RCC 7860 (cell line): ENCODE data around the gene SNX20.

Experiments used
- DNase-seq: peaks from one replicate; pipeline ENCODE4 v3.0.0-alpha.2; 2015; ENCODE audit warnings: low spot score
- FAIRE-seq: peaks from 2 replicates; lab custom pipeline; 2012; peaks lifted over from hg19 to GRCh38; lab: Jason Lieb, UNC

SNX20 gene

DNA sequence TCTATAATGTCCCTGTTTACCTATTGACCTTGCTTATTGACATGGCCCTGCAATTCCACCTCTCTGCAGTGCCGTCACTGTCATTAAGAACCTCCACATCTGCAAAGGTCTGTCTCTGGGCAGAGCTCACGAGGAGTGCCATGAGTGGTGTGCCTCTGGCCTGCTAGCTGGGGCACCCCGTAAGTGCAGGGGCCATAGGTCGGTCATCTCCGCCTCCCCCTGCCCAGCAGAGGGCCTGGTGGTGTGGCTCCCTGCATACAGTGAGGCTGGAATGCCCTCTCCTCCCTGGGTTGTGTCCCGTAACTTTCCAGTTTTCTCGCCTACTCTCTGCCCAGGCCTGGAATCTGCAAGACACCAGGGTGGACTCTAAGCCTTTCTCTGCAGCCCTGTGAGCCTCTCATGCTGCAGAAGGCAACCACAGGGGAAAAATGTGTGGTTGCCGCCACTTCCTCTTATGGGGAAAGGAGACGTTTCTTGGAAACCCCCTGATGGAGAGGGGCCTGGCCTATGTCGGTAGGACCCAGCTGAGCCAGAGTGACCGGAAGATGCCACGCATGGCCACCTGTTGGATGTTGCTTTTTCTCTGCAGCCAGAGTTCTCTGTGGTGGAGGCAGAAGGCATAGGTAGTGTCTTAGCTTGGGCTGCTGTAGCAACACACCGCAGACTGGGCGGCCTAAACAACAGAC is 2.7 kb upstream of the SNX20 start:
- no peak for FAIRE-seq
- DNase-seq, result no peak

DNA sequence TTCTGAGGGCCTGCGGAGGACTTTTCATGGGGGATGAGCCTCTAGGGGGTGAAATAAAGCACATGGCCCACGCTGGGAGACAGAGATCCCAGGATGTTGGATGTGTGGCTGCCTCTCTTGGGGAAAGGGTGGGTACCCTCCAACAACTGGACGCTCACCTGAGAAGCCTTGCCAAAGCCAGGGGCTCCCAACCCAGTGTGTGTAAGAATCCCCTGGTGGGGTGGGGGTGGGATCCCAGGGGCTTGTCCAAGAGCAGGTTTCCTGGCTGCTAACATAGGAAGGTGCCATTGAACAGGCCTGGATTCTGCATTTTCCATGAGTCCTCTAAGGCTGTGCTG is 587 bp downstream of the SNX20 start:
- FAIRE-seq (no peak), DNase-seq (no peak)

DNA sequence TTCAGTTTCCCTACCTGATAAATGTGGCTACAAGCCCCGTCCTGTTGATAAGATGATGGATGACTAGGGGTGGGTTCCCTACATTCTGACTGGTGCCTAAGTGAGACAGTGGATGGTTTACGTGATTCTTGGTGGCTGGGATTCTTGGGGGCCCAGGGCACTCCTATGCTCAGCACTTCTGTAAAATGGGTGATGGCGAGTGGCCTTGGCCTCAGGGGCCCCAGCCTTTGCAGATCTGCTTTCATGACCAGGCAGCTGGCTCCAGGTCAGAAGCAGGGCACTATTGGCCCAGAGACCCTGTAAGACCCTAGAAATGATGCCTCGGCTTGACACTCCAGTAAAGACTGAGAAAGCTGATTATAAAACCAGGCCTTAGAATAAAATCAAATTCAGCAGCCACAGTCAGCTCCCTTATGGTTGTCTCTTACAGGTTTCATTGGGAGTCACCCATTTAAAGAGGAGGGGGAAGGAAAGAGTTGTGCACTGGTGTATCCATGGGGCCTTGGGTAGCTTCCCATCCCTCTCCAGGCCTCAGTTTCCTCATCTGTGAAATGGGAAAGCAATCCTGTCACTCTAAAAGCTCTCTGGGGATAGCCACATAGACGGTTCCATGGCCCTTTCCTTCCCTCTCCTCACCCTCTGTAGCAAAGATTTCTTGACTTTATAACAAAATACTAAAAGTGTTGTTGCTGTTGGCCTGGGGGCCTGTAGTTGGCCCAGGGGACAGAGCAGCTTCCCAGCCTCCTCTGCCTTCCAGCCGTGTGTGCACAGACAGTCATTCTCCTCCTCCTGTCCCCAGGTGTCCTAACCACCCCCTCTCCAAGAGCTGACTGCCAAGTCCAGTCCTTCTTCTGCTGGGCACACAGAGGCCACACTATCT is 1.2 kb downstream of the SNX20 start:
- FAIRE-seq (no peak), DNase-seq (no peak)

DNA sequence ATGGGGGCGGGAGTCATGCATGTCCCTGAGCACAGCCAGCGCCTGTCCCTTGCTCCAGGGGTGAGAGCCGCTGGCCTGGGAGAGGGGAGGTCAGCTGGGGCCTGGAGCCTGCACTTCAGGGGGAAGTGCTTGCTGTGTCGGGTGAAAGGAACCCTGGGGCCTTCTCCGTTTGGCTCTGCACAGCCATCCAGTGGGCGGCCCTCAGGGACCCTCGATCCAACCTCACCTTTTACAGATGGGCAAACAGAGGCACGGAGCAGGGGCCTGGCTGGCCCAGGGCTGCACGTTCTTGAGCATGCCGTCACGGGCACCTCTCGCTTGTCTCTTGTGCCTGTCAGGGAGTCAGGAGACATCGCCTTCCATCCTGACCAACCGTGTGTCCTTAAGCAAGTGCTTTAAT is 1.8 kb downstream of the SNX20 start:
- DNase-seq (no peak), FAIRE-seq (no peak)

DNA sequence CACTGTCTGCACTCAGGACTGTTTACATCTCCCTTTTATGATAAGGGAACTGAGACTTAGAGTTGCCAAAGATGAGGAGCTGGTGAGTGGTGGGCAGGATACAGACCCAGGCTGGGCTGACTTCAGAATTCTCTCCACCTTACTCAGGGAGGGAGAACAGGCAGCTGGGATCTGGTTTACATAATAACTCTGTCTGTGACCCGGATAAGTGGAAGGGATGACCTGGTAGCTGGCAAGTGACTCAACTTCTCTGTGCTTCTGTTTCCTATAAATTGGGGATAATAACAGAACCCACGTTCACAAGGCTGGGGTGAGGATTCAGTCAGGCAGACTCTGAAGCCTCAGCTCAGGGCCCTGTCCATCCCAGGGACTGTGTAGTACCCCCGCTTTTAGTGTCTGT is 2.6 kb downstream of the SNX20 start:
- DNase-seq, result no peak
- no peak for FAIRE-seq

DNA sequence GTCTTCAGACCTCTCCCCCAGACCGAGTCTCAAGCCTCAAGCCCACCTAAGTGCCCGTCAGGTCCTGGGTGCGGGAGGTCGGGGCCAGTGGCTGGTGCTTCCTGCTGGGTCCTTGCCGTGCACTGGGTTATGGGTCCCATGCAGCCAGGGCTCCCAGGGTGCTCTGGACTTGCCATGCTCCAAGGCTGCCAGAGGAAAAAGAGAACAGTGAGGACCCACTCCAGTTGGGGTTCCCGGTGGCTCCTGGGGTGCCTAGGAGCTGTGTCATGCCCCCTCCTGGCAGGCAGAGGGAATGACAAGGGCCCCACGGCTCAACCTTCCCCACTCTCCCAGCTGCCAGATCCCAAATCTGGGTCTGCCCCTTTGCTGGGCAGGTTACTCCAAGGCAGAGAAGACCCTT is 3.8 kb downstream of the SNX20 start:
- no peak for DNase-seq

DNA sequence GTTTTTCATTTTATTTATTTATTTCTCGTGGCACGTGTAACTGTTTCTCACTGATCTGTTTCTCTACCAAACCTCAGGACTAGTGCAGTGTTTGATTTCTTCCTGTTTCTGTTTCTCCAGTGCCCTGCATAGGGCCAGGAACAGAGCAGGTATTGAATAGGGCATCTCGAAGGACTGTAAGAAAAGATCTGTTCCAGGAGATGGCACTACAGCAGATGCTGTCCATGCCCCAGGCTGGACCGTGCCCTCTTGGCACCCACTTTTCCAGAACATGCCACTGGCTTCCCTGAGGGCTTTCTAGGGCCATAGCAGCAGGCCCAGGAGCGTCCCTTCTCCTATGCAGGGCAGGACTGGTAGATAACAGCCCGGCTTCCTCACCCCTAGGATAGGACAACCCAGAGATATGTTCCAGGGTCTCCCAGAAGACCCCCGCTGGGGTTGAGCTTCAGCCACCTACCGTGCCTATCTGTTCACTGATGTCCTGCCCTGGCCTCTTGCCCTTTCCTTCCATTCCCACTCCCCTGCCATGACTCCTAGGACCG is 4.4 kb downstream of the SNX20 start:
- DNase-seq (no peak), FAIRE-seq (no peak)

More for the DNA sequence above, 3.8 kb downstream of the SNX20 start:
- no peak for FAIRE-seq

DNA sequence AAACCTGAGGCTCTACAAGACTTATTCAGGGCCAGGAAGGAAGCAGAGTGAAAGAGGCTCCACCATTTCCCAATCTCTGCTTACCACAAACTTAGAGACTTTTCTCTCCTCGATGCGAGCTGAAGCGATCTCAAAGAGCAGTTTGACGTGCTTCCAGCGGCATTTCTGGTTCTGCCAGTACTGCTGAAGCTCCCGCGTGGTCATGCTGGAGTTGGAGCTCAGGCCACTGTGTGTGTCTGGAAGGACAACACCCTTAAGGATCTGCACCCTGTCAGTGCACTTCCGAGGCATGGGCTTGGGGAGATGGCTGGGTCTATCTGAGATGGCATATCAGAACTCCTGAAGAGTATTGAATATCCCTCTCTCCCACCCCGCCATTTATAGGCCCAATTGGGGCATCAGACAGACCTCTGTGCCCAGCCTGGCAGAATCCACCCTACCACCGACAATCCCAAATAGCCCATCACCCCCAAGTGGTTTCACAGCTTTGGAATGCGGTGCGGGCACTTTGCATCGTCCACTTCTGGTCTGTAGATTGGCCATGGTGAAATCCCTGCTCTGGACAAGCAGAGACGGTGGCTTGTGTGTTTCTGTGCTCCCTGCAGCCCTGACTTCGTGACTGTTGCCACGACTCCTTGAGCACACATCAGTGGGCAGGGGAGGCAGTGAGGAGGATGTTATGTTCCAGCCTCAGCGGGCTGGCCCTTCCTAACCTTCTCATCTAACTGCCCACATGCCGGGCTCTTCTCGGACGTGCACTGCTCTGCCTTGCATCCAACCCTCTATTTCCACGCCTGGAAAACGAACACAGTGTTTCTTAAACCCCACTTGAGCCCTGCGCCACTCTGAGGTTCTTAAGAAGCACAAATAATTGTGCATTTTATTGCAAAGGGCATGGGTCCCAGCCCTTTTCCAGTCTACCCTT is 5.2 kb downstream of the SNX20 start:
- no peak for FAIRE-seq

DNA sequence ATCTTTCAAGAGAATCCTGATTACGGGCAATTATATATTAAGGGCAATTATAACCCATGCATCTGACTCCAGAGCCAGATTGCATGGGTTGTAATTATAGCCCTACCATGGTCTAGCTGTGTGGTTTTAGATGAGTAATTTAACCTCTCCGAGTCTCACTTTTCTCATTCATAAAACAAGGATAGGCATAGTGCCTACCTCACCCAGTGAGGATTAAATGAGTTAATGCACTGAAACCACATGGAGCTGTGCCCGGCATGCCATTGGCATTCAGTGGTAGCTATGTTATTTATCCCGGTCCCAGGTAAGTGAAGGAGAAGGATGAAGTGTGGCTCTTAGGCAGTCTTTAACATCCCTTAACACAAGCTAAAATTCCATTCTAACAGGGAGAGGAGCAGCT is 6.3 kb downstream of the SNX20 start:
- FAIRE-seq (peak; percentile 59), DNase-seq (peak; percentile 29)

More for the DNA sequence above, 5.2 kb downstream of the SNX20 start:
- no peak for DNase-seq

DNA sequence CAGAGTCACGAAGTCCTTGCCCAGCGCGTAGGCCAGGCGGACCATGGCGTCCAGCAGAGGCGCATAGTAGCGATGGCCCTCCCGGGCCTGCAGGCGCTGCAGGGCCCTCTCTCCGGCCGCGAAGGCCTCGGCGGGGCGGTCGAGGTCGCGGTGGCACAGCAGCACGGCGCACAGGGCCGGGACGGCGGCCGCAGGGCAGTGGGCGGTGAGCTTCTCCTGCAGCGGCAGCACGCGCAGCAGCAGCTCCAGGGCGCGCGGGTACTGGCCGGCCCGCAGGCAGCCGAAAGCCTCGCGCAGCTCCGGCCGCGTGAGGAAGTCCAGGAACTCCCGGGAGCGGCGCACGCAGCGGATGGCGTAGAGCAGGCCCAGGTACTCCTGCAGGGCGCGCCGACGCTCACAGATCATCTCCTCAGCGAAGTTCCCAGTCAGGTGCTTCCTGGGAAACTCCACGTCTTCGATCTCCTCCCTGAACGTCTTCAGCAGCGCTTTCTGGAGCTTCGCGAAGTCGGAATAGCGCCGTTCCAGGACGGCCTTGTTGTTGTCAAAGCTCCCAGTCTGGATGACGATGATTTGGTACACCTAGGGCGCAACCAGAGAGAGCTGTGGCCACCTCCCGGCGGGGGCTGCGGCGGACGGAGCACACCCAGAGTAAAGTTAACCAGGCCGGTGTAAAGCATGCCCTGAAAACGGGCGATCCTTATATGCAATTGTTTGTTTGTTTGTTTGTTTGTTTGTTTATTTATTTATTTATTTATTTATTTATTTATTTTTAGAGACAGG is 7.4 kb downstream of the SNX20 start:
- FAIRE-seq (no peak), DNase-seq (no peak)

DNA sequence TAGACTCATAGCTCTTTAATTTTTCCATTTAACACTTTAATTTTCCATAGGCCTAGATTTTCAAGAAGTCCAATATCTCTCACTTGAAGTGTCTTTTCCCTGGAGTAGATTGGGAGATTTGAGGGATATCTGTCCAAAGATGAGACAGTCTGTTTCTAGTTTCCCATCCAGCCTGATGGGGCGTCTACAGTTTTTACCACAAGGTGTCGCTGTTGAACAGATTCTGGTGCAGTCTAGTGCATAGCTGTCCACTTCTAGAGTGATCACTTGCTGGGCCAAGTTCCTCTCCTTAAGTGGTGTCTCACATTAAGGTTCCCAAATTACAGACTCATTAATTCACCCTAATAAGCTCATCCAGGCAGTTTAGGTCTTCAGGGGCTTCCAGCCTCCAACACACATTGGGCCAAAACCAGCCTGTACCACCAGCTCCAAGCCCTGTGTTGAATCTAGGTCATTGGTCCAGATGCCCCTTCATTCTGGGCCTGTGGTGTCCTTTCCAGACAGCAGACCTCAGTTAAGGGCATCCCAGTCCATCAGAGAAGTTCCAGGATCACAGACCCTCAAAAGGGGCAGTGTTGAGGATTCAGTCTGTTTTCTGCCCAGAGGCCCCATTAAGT is 9.4 kb downstream of the SNX20 start:
- DNase-seq (peak; percentile 14), FAIRE-seq (no peak)

DNA sequence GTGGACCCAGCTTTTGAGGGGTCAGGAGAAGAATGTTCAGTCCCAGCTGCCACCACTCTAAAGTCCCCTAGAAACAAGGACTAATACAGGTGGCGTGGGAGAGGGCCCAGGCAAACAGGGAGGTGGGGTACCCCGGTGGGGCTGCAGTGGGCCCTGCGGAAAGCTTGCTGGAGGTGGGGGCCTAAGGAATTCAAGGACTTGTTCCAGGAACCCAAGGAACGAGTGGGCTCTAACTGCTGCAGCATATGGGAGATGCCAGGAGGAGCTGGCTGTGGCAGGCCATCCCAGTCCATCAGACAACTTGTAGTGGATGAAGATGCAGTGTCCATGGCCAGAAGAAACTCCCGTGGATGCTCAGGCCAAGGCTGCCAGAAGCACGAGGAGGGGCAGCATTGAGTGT is 10.6 kb downstream of the SNX20 start:
- no peak for FAIRE-seq

DNA sequence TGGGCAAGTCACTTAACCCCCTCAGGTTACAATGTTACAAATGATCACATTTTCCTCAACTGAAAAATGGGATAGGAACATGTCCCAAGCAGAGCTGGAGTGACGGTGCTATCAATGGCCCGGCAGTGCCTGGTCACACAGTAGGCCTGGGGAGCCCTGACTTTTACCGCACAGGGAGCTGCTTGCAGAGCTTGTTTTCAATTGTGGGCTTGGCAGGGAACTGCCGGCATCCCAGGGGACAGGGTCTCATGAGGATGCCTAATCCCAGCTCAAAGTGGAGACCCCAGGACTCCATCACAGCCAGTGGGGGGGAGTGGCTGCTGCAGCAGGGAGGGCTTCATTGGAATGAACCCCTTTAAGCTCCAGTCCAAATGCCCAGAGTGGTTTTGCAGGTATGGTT is 11.4 kb downstream of the SNX20 start:
- DNase-seq (no peak), FAIRE-seq (no peak)

More for the DNA sequence above, 10.6 kb downstream of the SNX20 start:
- DNase-seq, result no peak

DNA sequence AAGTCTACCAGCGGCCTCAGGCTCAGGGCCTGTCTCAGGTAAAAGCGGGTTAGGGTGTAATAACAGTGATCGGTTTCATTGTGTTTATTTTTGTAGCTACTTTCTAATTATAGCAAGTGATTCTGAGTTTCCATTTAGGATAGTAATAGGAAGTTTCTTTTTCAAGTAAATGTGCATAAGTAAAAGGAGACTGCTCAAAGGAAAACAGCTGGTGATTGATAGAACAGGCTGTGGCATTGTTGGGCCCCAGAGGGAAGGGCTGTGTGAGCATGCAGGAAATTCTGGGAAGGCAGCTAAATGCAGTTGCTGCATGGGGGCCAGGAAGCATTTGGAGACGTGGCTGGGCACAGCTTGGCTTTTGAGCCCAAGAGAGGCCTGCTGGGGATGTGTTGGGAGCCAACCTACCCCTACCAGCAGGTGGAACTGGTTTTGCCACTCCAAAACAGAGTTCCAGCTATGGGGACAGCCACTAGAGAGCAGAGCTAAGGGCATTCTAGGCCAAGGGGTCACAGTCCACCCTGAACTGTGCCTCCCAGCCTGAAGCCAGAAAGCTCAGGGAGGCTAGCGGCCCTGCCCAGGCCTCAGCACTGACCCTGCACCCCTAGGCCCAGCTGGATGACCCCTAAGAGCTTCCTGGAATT is 12.6 kb downstream of the SNX20 start:
- FAIRE-seq, result no peak
- DNase-seq, result no peak

DNA sequence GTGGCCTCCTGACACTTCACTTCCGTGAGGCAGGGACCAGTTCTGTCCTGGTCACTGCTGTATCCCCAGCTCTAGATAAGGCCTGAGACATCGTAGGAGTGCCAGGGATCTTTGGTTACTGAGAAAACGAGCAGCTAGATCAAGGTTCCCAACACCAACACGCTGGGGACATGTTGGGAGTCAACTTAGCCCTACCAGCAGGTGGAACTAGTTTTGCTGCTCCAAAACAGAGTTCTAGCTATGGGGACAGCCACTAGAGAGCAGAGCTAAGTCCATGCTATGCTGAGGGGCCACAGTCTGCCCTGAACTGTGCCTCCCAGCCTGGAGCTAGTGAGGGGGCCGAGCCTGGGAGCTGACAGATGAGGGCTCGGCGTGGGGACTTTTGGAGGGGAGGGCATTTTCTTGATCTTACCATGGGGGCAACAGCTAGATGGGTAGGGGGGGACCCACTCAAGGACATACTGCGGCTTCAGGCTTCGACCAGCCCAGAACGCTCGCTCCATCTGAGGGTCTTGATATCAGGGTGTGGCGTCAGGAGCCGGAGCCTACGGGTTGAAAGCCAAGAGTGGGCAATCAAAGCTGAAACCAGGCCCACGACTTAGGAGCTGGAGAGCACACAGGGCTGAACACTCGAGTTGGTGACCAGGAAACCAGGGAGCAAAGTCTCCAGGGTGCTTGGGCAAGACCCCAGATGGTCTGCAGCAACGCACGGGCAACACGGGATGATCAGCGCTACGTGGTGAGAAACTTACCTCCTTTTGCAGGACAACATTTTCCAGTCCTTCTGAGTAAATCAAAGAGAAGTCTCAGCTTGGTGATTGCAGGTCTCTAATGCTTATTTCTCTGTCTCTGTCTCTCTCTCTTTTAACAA is 13.4 kb downstream of the SNX20 start:
- FAIRE-seq, result no peak
- no peak for DNase-seq

DNA sequence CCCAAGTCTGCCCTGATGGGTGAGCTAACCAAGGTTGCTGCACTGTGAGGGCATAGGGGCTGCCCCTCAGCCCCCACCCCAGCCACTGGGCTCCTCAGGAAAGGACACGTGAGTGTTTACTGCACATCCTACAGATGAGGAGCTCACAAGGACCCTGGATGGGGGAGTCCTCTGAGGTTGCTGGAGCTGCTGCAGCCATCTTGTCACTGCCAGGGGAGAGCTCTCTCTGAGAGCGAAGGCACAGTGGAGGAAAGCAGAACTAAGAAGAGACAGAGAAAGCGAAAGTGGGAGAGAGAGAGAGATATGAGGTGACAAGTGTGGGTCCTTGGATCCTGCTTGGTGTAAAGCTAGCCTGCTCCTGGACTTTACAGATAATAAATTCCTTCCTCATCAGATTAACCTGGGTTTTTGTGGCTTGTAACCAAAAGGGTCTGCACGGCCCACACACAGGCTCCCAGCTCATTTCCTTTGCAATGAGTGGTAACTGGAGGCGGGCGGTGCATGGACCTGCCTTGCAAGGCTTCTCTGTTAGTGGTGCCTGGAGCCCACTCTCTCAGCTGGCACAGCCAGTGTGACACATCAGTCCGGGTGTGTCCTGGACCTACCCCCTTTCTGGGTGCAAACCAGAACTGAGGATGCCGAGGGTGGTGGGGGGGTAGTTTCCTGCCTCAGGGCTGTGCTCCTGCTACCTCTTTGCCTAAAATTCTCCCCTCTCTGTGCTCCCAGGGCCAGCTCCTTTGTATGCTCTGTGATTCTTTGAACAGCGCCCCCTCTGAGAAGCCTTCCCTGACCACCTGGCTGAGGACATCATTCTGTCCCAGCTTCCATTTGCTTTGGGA is 14.2 kb downstream of the SNX20 start:
- DNase-seq, result no peak
- FAIRE-seq, result no peak

DNA sequence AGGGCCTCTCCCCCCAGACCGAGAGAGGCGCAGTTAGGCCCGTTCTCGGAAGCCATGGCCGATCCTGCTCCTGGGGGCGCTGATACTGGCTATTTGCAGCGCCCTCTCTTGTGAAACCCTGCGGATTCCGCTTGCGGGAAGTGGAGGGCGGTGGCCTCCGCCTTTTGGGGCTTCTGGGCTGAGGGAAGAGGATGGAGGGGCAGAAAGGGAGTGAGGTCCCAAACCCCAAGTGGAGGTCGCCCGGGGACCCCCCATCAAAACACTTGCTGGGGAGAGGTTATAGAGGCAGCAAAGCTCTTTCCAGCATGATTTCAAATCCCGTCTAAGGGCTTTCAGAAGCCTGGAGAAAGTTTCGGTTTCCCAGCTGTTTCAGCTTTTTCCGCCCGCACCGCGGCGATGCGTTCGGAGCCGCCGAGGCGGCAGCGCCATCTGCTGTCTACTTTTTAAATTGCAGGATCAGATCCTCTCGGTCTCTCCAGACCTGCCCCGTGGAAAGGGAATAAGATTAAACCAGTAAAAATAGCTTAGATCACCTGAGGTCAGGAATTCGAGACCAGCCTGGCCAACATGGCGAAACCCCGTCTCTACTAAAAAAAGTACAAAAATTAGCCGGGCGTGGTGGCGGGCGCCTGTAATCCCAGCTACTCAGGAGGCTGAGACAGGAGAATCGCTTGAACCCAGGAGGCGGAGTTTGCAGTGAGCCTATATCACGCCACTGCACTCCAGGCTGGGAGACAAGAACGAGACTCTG is 15.8 kb downstream of the SNX20 start:
- FAIRE-seq, result peak; percentile 4
- peak; percentile 10 for DNase-seq
